A673 (cell line): ENCODE measurements around the gene DET1.

Experiments
- CTCF ChIP-seq: fragments of 300-800, 200-600 bp; sonication (generic); conservative IDR thresholded peaks from 2 replicates; pipeline ENCODE4 v1.5.1; 2017; ENCODE audit warnings: low read depth, mild to moderate bottlenecking, antibody characterized with exemption, low read length, moderate library complexity, mixed read lengths
- EZH2 ChIP-seq: fragments of 200-600 bp; sonication (generic); IDR thresholded peaks from 2 replicates; pipeline ENCODE4 v1.6.1; 2017; ENCODE audit warnings: borderline replicate concordance, low read depth, mild to moderate bottlenecking, mixed read lengths, antibody characterized with exemption, low read length; ENCODE audit not compliant: poor library complexity, severe bottlenecking

GRCh38 chr15:88574655-88575054 is 28.2 kb upstream of the DET1 start:
- TF ChIP-seq EZH2, result no peak
- TF ChIP-seq CTCF, result no peak
